ENCODE results near the gene EFCAB13. TPM values are rescaled to one million over a fixed set of nuclear protein-coding genes. Genes with fewer than 3 reads are reported as not detected.

Gene EFCAB13
- total and polyA plus RNA-seq, 2 of the 4 experiments (the other 2 are of a cell fraction), result 0.77 to 1.4 TPM

GRCh38 chr17:47275245-47275984, 48.3 kb upstream of the EFCAB13 start:
- BruUV-seq (replicated peaks), result no TSS peak
- peak overlapping the region; percentile 93 for H3K14ac ChIP-seq (replicated peaks; ENCODE audit: low read depth, low read length)
- peaks cover 6 to 54% of the 10 kb centered on the region in 2 experiments; a peak in 3 of 4 replicates for H3K79me1 ChIP-seq (ENCODE audit: low read depth in 1 of 2, low read length in 2 of 2)
- H3K9ac ChIP-seq (ENCODE audit: low read depth, low read length), result peak overlapping the region; percentile 55
- DNase-seq (peak; percentile 84), ATAC-seq (ENCODE audit: low read depth) (peak; percentile 53)
- peak; percentile 59 for TF ChIP-seq FOS (IDR thresholded peaks at IDR 0.05; ENCODE audit: low read depth, low read length)
- peak; percentile 73; the same call in 1 of the 2 replicates for TF ChIP-seq BHLHE40 (IDR thresholded peaks at IDR 0.05; ENCODE audit: low read depth, low read length)
- TF ChIP-seq RAD21 (IDR thresholded peaks at IDR 0.05; ENCODE audit: low read length), result no peak
- 0 out of 2 replicates have a peak, but pooled peaks have one; percentile 12 for TF ChIP-seq MAZ (IDR thresholded peaks at IDR 0.05; ENCODE audit: borderline replicate concordance, low read depth, low read length)
- 0 out of 2 replicates have a peak, but pooled peaks have one; percentile 22 for TF ChIP-seq MXI1 (IDR thresholded peaks at IDR 0.05; ENCODE audit: borderline replicate concordance, low read depth, low read length)
- no peaks in the 10 kb centered on the region for H3K9me3 ChIP-seq (ENCODE audit: control insufficient read depth, insufficient read depth, low read length)
- no peak overlapping the region for H3K4me3 ChIP-seq (ENCODE audit: insufficient read depth, low read depth, low read length)
- peak overlapping the region; percentile 84; the same call in 2 of the 3 replicates for H2BK15ac ChIP-seq (ENCODE audit: low read depth, low read length)
- H3K36me3 ChIP-seq (ENCODE audit: control insufficient read depth, insufficient read depth, low read length), result no peaks in the 10 kb centered on the region
- in situ Hi-C loops (cut with MboI; ENCODE audit: low sequenced_read_pairs) (no loop called here), dilution Hi-C loops (cut with HindIII; ENCODE audit: low sequenced_read_pairs, unreplicated experiment) (no loop called here), intact Hi-C loops (cut with micrococcal nuclease) (no loop called here)
- peaks cover 48% of the 10 kb centered on the region for H3K9me1 ChIP-seq (ENCODE audit: insufficient read depth, low read length)
- peak overlapping the region; percentile 75 for H2AFZ ChIP-seq (replicated peaks; ENCODE audit: low read length, poor library complexity)
- peak overlapping the region; percentile 95 for H4K5ac ChIP-seq (ENCODE audit: low read depth, low read length)
- H3K23ac ChIP-seq (ENCODE audit: low read depth, low read length), result peak overlapping the region; percentile 88
- peaks cover 49% of the 10 kb centered on the region for H3K4me1 ChIP-seq (ENCODE audit: control insufficient read depth, insufficient read depth, low read length)
- peak overlapping the region; percentile 53 for H2AK9ac ChIP-seq (replicated peaks; ENCODE audit: low read depth, low read length, poor library complexity)
- peak overlapping the region; percentile 77 to 90 for H4K8ac ChIP-seq (ENCODE audit: low read depth in 2 of 2, low read length in 2 of 2)
- peak overlapping the region; percentile 95 for H2BK120ac ChIP-seq (ENCODE audit: low read depth, low read length)
- POLR2A ChIA-PET (ENCODE audit: unreplicated experiment), result interaction anchor here (0.7 kb wide), 1 partner anchor 35 kb away, joined by 5 read pairs; no protein-coding TSS in a partner anchor
- peaks cover 6% of the 10 kb centered on the region; the same call in 1 of the 2 replicates for H4K20me1 ChIP-seq (ENCODE audit: insufficient read depth, low read length)
- peak overlapping the region; percentile 90 for H3K56ac ChIP-seq (ENCODE audit: extremely low read depth, insufficient read depth, low read length)
- CTCF ChIA-PET, result interaction anchor here (0.7 to 2.0 kb wide), 2 partner anchors 12 to 15 kb away, joined by 3 to 4 read pairs; no protein-coding TSS in a partner anchor
- no peaks in the 10 kb centered on the region for H3K27me3 ChIP-seq (ENCODE audit: control insufficient read depth, insufficient read depth, low read length)
- WGBS, 2 experiments (ENCODE audit: extremely low coverage in 2 of 2, insufficient read length in 1 of 2), result no CpG with 5 or more reads among the region's 13 CpGs
- H3K4me2 ChIP-seq (ENCODE audit: low read depth, low read length), result peak overlapping the region; percentile 53
- peak overlapping the region; percentile 97 for H2AK5ac ChIP-seq (ENCODE audit: low read depth, low read length)
- H3K18ac ChIP-seq (ENCODE audit: low read depth, low read length), result peak overlapping the region; percentile 80
- H3K4ac ChIP-seq (ENCODE audit: low read depth, low read length), result peak overlapping the region; percentile 97
- H3K27ac ChIP-seq (ENCODE audit: insufficient read depth, low read length), result peak overlapping the region; percentile 86
- H2BK20ac ChIP-seq (ENCODE audit: low read depth, low read length), result peak overlapping the region; percentile 97
- H4K91ac ChIP-seq (ENCODE audit: insufficient read depth, low read depth, low read length), result peak overlapping the region; percentile 96
- H2BK5ac ChIP-seq (ENCODE audit: low read depth, low read length, poor library complexity, severe bottlenecking), result peak overlapping the region; percentile 93

Data from IMR-90 (cell line).